ENCODE measurements around the gene SACS. TPM values are rescaled to one million over a fixed set of nuclear protein-coding genes. Genes with fewer than 3 reads are reported as not detected.

Gene SACS
- total RNA-seq, 4 donors from 2014 or later = 7.1 to 9.3 (median 8.3) TPM

DNA sequence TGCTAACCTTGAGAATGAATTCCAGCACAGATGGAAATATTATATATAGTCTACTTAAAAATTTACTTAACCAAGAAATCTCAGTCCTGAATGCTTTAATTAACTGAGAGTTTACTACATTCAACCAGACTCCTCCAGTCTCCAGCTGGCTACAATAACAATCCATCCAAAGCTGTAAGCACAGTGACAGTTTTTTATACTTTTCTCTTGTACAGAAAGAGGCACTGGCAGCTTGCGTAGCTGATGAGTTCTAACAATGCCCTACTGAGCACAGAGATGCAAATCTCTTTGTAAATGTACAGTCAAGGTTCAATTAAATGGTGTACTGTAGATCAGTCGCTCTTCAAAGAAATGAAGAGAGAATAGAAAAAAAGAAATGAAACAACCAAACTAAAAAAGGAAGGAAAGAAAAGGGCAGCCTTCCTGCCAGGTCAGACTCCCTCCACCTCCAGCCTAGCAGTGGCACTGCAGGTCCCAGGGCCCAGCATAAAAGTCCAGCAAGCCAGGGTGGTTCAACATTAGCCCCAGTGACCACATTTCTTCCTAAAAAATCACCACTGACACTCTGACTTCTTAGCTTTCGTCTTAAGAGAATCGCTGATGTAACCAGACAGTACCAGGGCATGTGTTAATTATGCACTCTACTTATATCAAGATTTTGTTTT is 88.4 kb downstream of the SACS start:
- intact Hi-C loops (cut with DNase I) = no loop called here
- H3K27ac ChIP-seq = no peak overlapping the region

GRCh38 chr13:23339225-23339624 is 94.3 kb downstream of the SACS start:
- H3K4me1 ChIP-seq = no peaks in the 10 kb centered on the region
- intact Hi-C loops (cut with DNase I) = no loop called here
- H3K36me3 ChIP-seq = peaks cover 0 to 7% of the 10 kb centered on the region in 2 donors
- no peak overlapping the region for H3K27ac ChIP-seq
- H3K9me3 ChIP-seq = no peaks in the 10 kb centered on the region
- 95 to 97% methylated on average over 1 of the region's 1 CpG for WGBS, 2 donors
- DNase-seq = no peak
- H3K27me3 ChIP-seq = no peaks in the 10 kb centered on the region
- H3K4me3 ChIP-seq (replicated peaks in 1 of 3) = no peak overlapping the region
- TF ChIP-seq POLR2A (IDR thresholded peaks at IDR 0.05) = no peak
- TF ChIP-seq, protein P1, sequence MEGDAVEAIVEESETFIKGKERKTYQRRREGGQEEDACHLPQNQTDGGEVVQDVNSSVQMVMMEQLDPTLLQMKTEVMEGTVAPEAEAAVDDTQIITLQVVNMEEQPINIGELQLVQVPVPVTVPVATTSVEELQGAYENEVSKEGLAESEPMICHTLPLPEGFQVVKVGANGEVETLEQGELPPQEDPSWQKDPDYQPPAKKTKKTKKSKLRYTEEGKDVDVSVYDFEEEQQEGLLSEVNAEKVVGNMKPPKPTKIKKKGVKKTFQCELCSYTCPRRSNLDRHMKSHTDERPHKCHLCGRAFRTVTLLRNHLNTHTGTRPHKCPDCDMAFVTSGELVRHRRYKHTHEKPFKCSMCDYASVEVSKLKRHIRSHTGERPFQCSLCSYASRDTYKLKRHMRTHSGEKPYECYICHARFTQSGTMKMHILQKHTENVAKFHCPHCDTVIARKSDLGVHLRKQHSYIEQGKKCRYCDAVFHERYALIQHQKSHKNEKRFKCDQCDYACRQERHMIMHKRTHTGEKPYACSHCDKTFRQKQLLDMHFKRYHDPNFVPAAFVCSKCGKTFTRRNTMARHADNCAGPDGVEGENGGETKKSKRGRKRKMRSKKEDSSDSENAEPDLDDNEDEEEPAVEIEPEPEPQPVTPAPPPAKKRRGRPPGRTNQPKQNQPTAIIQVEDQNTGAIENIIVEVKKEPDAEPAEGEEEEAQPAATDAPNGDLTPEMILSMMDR (IDR thresholded peaks at IDR 0.05) = no peak

More for the DNA sequence above, 88.4 kb downstream of the SACS start:
- H3K27me3 ChIP-seq = no peaks in the 10 kb centered on the region
- 95 to 96% methylated on average over 4 of the region's 4 CpGs for WGBS, 2 donors
- no peak overlapping the region for H3K4me3 ChIP-seq (replicated peaks in 1 of 3)
- H3K4me1 ChIP-seq = no peaks in the 10 kb centered on the region
- no peaks in the 10 kb centered on the region for H3K9me3 ChIP-seq
- no peak for DNase-seq
- TF ChIP-seq POLR2A (IDR thresholded peaks at IDR 0.05) = no peak
- TF ChIP-seq, protein P1 (IDR thresholded peaks at IDR 0.05) = no peak
- peaks cover 0 to 4% of the 10 kb centered on the region in 2 donors for H3K36me3 ChIP-seq

DNA sequence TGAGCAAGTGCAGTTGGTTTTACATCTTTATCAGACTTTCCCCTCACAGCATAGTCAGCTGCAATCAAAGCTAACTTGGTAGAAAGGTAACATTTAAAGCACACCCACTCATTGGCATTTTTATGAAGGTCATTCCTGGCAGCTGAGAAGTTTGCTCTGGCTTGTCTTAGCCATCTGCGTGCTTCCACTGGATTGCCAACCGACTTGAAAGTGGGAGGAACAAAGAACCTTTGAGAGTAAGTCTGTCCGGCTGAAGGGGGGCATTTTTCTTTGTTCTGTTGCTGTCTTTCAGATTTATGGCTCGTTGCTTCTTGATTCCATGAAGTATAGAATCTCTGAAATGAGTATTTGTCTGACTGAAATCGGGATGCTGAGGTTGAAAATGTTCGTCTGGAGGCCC is 103.1 kb downstream of the SACS start:
- DNase-seq = no peak
- intact Hi-C loops (cut with DNase I) = no loop called here
- no peak overlapping the region for H3K27ac ChIP-seq
- H3K27me3 ChIP-seq = no peaks in the 10 kb centered on the region
- H3K36me3 ChIP-seq = no peaks in the 10 kb centered on the region
- 94% methylated on average over 6 of the region's 6 CpGs for WGBS, 2 donors
- TF ChIP-seq POLR2A (IDR thresholded peaks at IDR 0.05) = no peak
- TF ChIP-seq, protein P1 (IDR thresholded peaks at IDR 0.05) = no peak
- no peaks in the 10 kb centered on the region for H3K4me1 ChIP-seq
- no peak overlapping the region for H3K4me3 ChIP-seq (replicated peaks in 1 of 3)
- H3K9me3 ChIP-seq = no peaks in the 10 kb centered on the region

GRCh38 chr13:23325191-23325590 is 108.3 kb downstream of the SACS start:
- Histone ChIP-seq H3K4me1 (no peaks in the 10 kb centered on the region), H3K4me3 (replicated peaks in 1 of 3) (no peak overlapping the region), H3K27ac (no peak overlapping the region), H3K27me3 (no peaks in the 10 kb centered on the region), H3K9me3 (no peaks in the 10 kb centered on the region), H3K36me3 (no peaks in the 10 kb centered on the region)
- TF ChIP-seq, protein P1 (IDR thresholded peaks at IDR 0.05) = no peak
- 83 to 90% methylated on average over 2 of the region's 2 CpGs for WGBS, 2 donors
- DNase-seq = no peak
- intact Hi-C loops (cut with DNase I) = no loop called here

DNA sequence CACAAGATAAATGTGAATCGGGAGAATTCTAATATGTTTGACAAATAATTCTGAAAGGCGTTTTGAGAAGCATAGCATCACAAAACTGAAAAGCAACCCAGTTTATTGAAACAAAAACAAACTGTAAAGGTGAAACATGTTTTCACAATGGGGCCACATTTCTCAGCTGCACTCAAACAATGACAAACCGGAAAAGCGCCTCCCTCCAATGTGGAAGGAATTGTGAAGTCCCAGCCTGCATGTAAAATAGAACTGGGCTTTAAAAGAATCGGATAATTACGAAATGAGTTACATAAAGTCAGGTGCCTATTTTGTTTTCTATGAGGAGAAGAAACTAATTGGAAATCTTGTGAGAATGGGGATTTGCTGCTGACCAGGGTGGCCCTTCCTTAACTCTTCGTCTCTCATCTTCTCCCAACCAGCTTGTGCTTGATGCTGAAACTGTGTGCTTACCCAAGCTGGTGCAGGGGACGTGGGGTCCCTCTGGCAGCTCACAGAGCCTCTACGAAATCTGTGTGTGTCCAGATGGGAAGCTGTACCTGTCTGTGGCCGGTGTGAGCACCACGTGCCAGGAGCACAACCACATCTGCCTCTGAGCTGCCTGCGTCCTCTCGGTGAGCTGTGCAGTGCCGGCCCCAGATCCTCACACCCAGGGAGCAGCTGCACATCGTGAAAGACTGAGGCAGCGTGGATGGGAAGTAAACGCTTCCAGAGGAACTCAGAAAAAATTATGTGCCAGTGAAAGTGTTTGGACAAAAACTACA is 109.4 kb downstream of the SACS start:
- Histone ChIP-seq H3K36me3 (no peaks in the 10 kb centered on the region), H3K27me3 (no peaks in the 10 kb centered on the region), H3K4me1 (no peaks in the 10 kb centered on the region), H3K9me3 (no peaks in the 10 kb centered on the region), H3K4me3 (replicated peaks in 1 of 3) (no peak overlapping the region), H3K27ac (no peak overlapping the region)
- intact Hi-C loops (cut with DNase I) = no loop called here
- TF ChIP-seq, protein P1 (IDR thresholded peaks at IDR 0.05) = no peak
- TF ChIP-seq POLR2A (IDR thresholded peaks at IDR 0.05) = no peak
- DNase-seq = no peak
- 64 to 67% methylated on average over 17 of the region's 17 CpGs for WGBS, 2 donors
